ENCODE data around the gene ODF2L. TPM values are rescaled to one million over a fixed set of nuclear protein-coding genes. Genes with fewer than 3 reads are reported as not detected.

Gene ODF2L
- total RNA-seq, 1 experiment from 2014 or later: 39.0 TPM

DNA sequence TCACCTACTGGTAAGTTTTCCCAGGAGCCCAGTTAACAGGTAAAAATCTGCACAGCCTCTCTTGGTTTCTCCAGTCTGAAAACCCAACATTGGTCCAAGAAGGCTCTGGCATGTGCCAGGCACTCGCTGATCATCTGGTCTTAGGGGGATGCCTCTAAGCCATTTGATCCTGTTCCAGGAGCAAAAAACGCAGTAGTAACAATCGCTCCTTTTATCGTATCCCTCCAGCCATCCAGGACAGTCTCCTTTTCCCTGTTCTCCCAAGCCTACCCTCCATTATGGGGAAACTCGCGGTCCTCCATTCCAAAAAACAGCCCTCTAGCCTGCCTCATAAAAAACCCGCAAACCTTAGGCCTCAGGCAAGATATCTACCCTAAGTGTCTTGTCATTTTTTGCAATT is 56.2 kb downstream of the ODF2L start:
- no TSS peak for BruUV-seq (replicated peaks)
- ChIA-PET CTCF (interaction anchor here (0.5 to 0.9 kb wide), 2 partner anchors 159 to 1691 kb away, joined by 3 to 4 read pairs; no protein-coding TSS in a partner anchor), POLR2A (no interaction called here)
- TF ChIP-seq, protein P1, sequence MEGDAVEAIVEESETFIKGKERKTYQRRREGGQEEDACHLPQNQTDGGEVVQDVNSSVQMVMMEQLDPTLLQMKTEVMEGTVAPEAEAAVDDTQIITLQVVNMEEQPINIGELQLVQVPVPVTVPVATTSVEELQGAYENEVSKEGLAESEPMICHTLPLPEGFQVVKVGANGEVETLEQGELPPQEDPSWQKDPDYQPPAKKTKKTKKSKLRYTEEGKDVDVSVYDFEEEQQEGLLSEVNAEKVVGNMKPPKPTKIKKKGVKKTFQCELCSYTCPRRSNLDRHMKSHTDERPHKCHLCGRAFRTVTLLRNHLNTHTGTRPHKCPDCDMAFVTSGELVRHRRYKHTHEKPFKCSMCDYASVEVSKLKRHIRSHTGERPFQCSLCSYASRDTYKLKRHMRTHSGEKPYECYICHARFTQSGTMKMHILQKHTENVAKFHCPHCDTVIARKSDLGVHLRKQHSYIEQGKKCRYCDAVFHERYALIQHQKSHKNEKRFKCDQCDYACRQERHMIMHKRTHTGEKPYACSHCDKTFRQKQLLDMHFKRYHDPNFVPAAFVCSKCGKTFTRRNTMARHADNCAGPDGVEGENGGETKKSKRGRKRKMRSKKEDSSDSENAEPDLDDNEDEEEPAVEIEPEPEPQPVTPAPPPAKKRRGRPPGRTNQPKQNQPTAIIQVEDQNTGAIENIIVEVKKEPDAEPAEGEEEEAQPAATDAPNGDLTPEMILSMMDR (IDR thresholded peaks at IDR 0.05; ENCODE audit: unreplicated experiment): no peak
- H3K9me3 Mint-ChIP-seq (ENCODE audit: unreplicated experiment): no peaks in the 10 kb centered on the region
- peaks cover 1% of the 10 kb centered on the region for H3K36me3 Mint-ChIP-seq (ENCODE audit: insufficient read depth, unreplicated experiment)
- no peak overlapping the region for H3K27ac Mint-ChIP-seq (ENCODE audit: low read depth, unreplicated experiment)
- no peaks in the 10 kb centered on the region for H3K4me1 Mint-ChIP-seq (ENCODE audit: insufficient read depth, unreplicated experiment)
- no peak overlapping the region for H3K4me3 Mint-ChIP-seq (ENCODE audit: unreplicated experiment)
- DNase-seq (ENCODE audit: unreplicated experiment): no peak
- no peaks in the 10 kb centered on the region for H3K27me3 Mint-ChIP-seq (ENCODE audit: insufficient read depth, unreplicated experiment)
- intact Hi-C loops (cut with micrococcal nuclease): no loop called here

DNA sequence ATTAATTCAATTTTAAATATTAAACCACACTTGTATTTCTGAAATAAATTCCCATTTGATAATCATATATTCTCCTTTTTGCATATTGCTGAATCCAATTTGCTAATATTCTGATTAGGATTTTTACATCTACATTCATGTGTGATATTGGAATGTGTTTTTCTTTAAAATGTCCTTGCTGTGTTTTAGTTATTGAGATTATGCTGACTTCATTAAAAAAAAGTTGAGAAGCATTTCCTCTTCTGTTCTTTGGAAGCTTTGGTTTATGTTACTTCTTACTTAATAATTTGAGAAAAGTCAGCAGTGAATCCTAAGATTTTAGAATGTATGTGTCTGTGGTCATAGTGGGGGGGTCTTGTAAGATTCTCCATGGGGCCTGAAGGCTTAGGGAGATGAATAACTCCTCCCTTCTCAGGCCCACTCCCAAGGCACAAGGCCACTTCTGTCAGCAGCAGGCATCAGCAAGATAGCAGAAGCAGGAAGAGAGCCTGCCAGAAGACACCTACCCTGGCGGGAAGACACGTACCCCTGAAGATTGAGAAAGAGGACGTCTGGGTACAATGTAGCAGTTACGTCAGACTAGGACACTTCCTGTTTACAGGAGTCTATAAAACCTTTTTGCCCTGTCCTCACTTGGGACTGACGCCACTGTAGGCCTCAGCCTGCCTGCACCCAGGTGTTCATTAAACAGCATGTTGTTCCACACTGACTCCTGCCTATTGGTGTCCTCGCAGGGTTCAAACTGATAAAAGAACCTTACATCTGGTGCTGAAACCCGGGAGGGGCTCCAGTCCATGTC is 56.9 kb downstream of the ODF2L start:
- Mint-ChIP-seq H3K4me1 (ENCODE audit: insufficient read depth, unreplicated experiment) (no peaks in the 10 kb centered on the region), H3K27ac (ENCODE audit: low read depth, unreplicated experiment) (no peak overlapping the region), H3K4me3 (ENCODE audit: unreplicated experiment) (no peak overlapping the region), H3K36me3 (ENCODE audit: insufficient read depth, unreplicated experiment) (no peaks in the 10 kb centered on the region), H3K9me3 (ENCODE audit: unreplicated experiment) (no peaks in the 10 kb centered on the region), H3K27me3 (ENCODE audit: insufficient read depth, unreplicated experiment) (no peaks in the 10 kb centered on the region)
- BruUV-seq (replicated peaks): no TSS peak
- ChIA-PET POLR2A (no interaction called here), CTCF (interaction anchor here (0.9 kb wide), 1 partner anchor 160 kb away, joined by 3 read pairs; no protein-coding TSS in a partner anchor)
- TF ChIP-seq, protein P1 (IDR thresholded peaks at IDR 0.05; ENCODE audit: unreplicated experiment): no peak
- intact Hi-C loops (cut with micrococcal nuclease): no loop called here
- peak; percentile 13 for DNase-seq (ENCODE audit: unreplicated experiment)

DNA sequence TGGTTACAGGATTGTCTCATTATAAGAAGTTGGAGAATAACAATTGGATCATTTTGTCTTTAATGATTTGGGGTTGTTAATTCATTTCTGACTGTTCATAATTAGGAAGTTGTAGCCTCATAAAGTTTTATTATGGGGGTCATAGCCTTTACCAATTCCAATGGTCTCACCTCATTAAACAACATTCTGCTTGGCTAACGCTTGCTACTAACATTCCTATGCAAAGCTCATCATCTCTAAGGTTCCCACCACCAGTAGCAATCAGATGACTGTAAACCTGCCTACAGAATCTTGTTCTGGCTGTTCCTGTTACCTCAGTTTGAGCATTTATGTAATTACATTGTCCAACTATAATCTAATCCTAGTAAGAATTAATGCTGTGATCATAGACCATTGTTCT is 60.2 kb downstream of the ODF2L start:
- DNase-seq (ENCODE audit: unreplicated experiment): no peak
- Mint-ChIP-seq H3K27ac (ENCODE audit: low read depth, unreplicated experiment) (no peak overlapping the region), H3K4me1 (ENCODE audit: insufficient read depth, unreplicated experiment) (no peaks in the 10 kb centered on the region), H3K9me3 (ENCODE audit: unreplicated experiment) (no peaks in the 10 kb centered on the region), H3K4me3 (ENCODE audit: unreplicated experiment) (no peak overlapping the region), H3K27me3 (ENCODE audit: insufficient read depth, unreplicated experiment) (no peaks in the 10 kb centered on the region), H3K36me3 (ENCODE audit: insufficient read depth, unreplicated experiment) (no peaks in the 10 kb centered on the region)
- ChIA-PET CTCF (interaction anchor here (0.6 kb wide), 1 partner anchor 365 kb away, joined by 3 read pairs; no protein-coding TSS in a partner anchor), POLR2A (no interaction called here)
- no TSS peak for BruUV-seq (replicated peaks)
- intact Hi-C loops (cut with micrococcal nuclease): no loop called here
- TF ChIP-seq, protein P1 (IDR thresholded peaks at IDR 0.05; ENCODE audit: unreplicated experiment): no peak

DNA sequence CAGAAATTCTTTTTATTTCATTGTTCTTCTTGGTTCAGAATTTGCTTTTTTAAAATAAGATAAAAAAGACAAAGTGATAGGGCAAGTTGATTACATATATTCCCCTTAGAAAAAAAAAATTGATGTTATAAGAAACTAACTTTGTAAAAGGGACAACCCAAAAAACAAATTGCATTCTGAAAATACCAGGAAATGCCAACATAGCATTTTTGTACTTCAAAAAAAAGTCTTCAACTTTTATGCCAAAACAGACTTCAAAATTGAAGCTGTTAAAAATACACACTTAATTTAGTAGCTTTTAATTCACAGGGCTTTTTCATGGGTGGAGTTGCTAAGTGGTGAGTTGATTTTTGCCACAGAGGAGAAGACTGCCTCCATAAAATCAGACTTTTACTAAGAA is 70.9 kb downstream of the ODF2L start:
- Mint-ChIP-seq H3K4me1 (ENCODE audit: insufficient read depth, unreplicated experiment) (no peaks in the 10 kb centered on the region), H3K36me3 (ENCODE audit: insufficient read depth, unreplicated experiment) (no peaks in the 10 kb centered on the region), H3K9me3 (ENCODE audit: unreplicated experiment) (no peaks in the 10 kb centered on the region), H3K4me3 (ENCODE audit: unreplicated experiment) (no peak overlapping the region), H3K27ac (ENCODE audit: low read depth, unreplicated experiment) (no peak overlapping the region), H3K27me3 (ENCODE audit: insufficient read depth, unreplicated experiment) (no peaks in the 10 kb centered on the region)
- BruUV-seq (replicated peaks): no TSS peak
- intact Hi-C loops (cut with micrococcal nuclease): no loop called here
- no peak for DNase-seq (ENCODE audit: unreplicated experiment)
- TF ChIP-seq, protein P1 (IDR thresholded peaks at IDR 0.05; ENCODE audit: unreplicated experiment): no peak
- POLR2A ChIA-PET: no interaction called here
- CTCF ChIA-PET: no interaction called here
